Stimulated activated CD8-positive, alpha-beta memory T cell treated with anti-CD3 and anti-CD28 coated beads, Interleukin-2, amount 100 ng/mL, for 1 hour (primary cell): ENCODE measurements around the gene SP1.
A peak's percentile ranks its signal among the peaks of the same experiment; 100 is the strongest.
"Not testable (repeated sequence)": the region's sequence is repeated elsewhere in the genome, so short reads cannot be mapped to it uniquely, and the experiment has no call there.

ENCODE experiments used
- DNase-seq, 2 donors: peaks; one replicate each; pipeline ENCODE4 v3.0.0-alpha.2; 2020; ENCODE audit warnings: low read depth in 2 of 2

SP1 gene

GRCh38 chr12:53413485-53414204, 33.7 kb downstream of the SP1 start:
- DNase-seq, result no peak

GRCh38 chr12:53414756-53415417, 34.9 kb downstream of the SP1 start:
- no peak for DNase-seq

GRCh38 chr12:53415752-53416389, 35.9 kb downstream of the SP1 start:
- DNase-seq, result not testable (repeated sequence)

- not testable (repeated sequence) for DNase-seq
Observed at GRCh38 chr12:53417291-53417816, 37.4 kb downstream of the SP1 start.

GRCh38 chr12:53418221-53418620, 38.2 kb downstream of the SP1 start:
- DNase-seq, result no peak

- DNase-seq, result no peak
Observed at GRCh38 chr12:53419756-53420155, 39.8 kb downstream of the SP1 start.

GRCh38 chr12:53422247-53422646, 42.3 kb downstream of the SP1 start:
- DNase-seq, result not testable (repeated sequence)

- no peak for DNase-seq
Observed at GRCh38 chr12:53423597-53423996, 43.6 kb downstream of the SP1 start, which contains the start of gene AMHR2. AMHR2 (plus strand) TSS chr12:53423855; CDS start chr12:53423935, 80 bp downstream.

GRCh38 chr12:53424626-53425514, 44.9 kb downstream of the SP1 start:
- DNase-seq, result no peak

GRCh38 chr12:53425515-53426150, 45.7 kb downstream of the SP1 start:
- DNase-seq, result no peak

GRCh38 chr12:53427905-53428594, 48.1 kb downstream of the SP1 start:
- DNase-seq, result no peak

GRCh38 chr12:53428741-53429140, 48.8 kb downstream of the SP1 start:
- DNase-seq, result no peak

GRCh38 chr12:53430116-53430515, 50.1 kb downstream of the SP1 start:
- DNase-seq, result no peak

GRCh38 chr12:53431187-53431586, 51.2 kb downstream of the SP1 start:
- no peak for DNase-seq

- not testable (repeated sequence) for DNase-seq
Observed at GRCh38 chr12:53435326-53435725, 55.4 kb downstream of the SP1 start.

GRCh38 chr12:53439582-53439981, 59.6 kb downstream of the SP1 start:
- DNase-seq, result not testable (repeated sequence)

- peak; percentile 96 to 98 for DNase-seq
Observed at GRCh38 chr12:53441040-53441833, 61.3 kb downstream of the SP1 start, which contains the start of gene PRR13. PRR13 (plus strand) TSS chr12:53441734; CDS start chr12:53442715, 981 bp downstream.

GRCh38 chr12:53443955-53444354, 64.0 kb downstream of the SP1 start:
- no peak for DNase-seq

GRCh38 chr12:53444593-53445325, 64.8 kb downstream of the SP1 start:
- not testable (repeated sequence) for DNase-seq
